Choroid plexus epithelial cell (primary cell): ENCODE data around the gene ABHD18.
"Not testable (repeated sequence)": the region's sequence is repeated elsewhere in the genome, so short reads cannot be mapped to it uniquely, and the experiment has no call there.

ENCODE experiments used
- DNase-seq: peaks from one replicate; pipeline ENCODE4 v3.0.0-alpha.2; 2010; ENCODE audit warnings: low read depth
- H3K4me3 ChIP-seq: 2 replicates; pipeline ENCODE4 v1.5.1; 2011; ENCODE audit warnings: low read depth, mild to moderate bottlenecking, control low read depth, low read length, moderate library complexity
- CTCF ChIP-seq: conservative IDR thresholded peaks from 2 replicates; pipeline ENCODE4 v1.5.1; 2011; ENCODE audit warnings: low read depth, mild to moderate bottlenecking, control low read depth, inconsistent platforms, low read length, moderate library complexity

ABHD18 gene

DNA sequence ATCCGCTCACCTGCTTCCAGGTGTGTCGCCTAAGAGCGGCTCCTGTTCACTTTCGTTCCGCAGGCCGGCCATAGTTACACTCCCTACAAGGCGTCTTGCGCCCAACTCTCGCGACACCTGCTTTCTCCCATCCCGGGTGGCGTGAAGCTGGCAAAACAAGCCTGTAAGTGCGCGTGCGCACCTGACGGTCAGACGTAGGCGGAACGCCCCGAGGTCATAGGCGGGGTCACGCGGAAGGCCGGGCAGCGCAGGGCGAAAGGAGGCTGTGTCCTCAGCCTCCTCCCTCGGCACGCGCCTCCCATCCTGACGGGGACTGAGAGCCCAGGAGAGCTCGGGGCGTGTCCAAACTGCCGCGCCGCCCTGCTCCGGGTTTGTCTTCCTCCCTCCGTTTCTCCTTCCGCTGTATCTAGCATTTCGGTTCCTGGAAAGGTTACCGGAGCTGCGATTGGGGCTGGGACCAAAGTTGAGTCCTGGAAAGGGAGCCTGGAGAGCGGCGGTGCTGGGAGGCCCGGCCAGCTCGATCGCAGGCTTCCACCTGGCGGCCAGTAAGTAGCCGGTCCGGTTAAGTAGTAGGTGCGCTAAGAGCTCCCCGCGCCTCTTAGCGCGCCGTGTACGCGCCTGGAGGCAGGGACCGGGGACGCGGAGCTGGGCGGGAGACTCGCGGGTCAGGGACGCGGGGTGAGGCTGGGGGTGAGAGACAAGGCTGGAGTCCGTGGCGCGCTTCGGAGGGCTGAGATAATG lies at the start of gene ABHD18, which contains the start of gene MFSD8:
ABHD18 (plus strand) TSS at position 345 of the 741 bp plus-strand sequence. CDS start 17,550 bp downstream, outside the sequence.
MFSD8 (minus strand) TSS at position 112 of the 741 bp plus-strand sequence; CDS start at position 72, 40 bp downstream.
- peak; percentile 100 for DNase-seq
- H3K4me3 ChIP-seq: peak within 1 kb of the TSS; percentile 99
- peak; percentile 66 for TF ChIP-seq CTCF

GRCh38 chr4:127916512-127916911 lies 48.7 kb upstream of the ABHD18 start:
- no peak overlapping the region for H3K4me3 ChIP-seq
- no peak for TF ChIP-seq CTCF
- peak; percentile 4 for DNase-seq

DNA sequence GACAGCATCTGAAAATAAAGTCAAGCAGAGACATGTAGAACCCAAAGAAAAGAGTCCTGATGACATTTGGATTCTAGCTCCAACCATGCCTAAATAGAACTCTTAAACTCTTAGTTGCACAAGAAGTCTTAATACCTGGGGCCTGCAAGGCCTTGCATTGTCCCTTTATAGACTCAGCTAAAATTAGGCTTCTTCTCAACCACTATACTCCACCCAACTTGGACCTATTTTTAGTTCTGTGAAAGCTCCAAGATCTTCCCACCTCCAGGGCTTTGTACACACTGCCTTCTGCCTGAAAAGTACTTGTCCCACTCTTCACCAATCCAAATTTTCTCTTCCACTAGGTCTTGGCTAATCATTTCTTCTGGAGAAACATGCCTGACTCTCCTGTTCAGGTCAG lies 48.1 kb upstream of the ABHD18 start:
- no peak for TF ChIP-seq CTCF
- no peak overlapping the region for H3K4me3 ChIP-seq
- no peak for DNase-seq

GRCh38 chr4:127920521-127920920 lies 44.7 kb upstream of the ABHD18 start:
- no peak overlapping the region for H3K4me3 ChIP-seq
- TF ChIP-seq CTCF: no peak

DNA sequence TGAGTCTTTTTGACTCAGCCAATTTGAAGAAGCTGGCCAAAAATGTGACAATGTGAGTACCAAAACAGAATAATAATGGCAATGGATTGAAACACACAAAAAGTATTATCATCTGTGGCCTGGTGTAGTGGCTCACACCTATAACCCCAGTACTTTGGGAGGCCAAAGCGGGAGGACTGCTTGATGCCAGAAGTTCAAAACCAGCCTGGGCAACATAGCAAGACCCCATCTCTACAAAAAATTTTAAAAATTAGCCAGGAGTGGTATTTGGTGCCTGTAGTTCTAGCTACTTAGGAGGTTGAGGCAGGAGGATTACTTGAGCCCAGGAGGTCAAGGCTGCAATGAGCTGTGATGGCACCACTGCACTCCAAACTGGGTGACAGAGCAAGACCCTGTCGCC lies 43.0 kb upstream of the ABHD18 start:
- no peak for TF ChIP-seq CTCF
- H3K4me3 ChIP-seq: no peak overlapping the region
- no peak for DNase-seq

More at GRCh38 chr4:127920521-127920920, 44.7 kb upstream of the ABHD18 start:
- no peak for DNase-seq

GRCh38 chr4:127925720-127926119 lies 39.5 kb upstream of the ABHD18 start:
- not testable (repeated sequence) for DNase-seq, H3K4me3 ChIP-seq

DNA sequence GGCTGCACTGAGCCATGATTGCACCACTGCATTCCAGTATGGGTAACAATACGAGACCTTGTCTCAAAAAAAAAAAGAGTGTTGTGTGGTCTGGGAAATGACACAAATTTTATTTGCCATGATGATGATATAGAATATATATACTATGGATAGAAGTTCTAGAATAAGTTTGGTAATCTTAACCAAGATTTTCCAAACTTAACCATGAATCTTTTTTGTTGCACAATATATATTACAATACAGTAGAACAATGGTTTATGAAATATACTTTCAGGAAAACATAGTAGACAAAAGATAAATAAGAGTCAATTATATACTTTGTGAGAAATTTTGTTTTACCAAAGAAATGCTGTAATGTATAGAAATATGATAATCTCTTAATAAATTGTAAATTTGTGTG lies 35.0 kb upstream of the ABHD18 start:
- no peak for TF ChIP-seq CTCF
- no peak overlapping the region for H3K4me3 ChIP-seq
- no peak for DNase-seq

- not testable (repeated sequence) for H3K4me3 ChIP-seq
These were observed 33.4 kb upstream of the ABHD18 start for GRCh38 chr4:127931836-127932235.

More at GRCh38 chr4:127931836-127932235, 33.4 kb upstream of the ABHD18 start:
- DNase-seq: peak; percentile 16
